ENCODE measurements around the gene ZNF618.

Gene ZNF618

GRCh38 chr9:114025196-114025753 is 149.2 kb downstream of the ZNF618 start:
- H3K9me2 ChIP-seq (replicated peaks; ENCODE audit: control insufficient read depth, low read length): no peaks in the 10 kb centered on the region
- no peak for TF ChIP-seq EZH2phosphoT487 (IDR thresholded peaks at IDR 0.05; ENCODE audit: borderline replicate concordance, low read length)
- no peak for TF ChIP-seq CTCF (IDR thresholded peaks at IDR 0.05; ENCODE audit: low read depth, low read length, poor library complexity, severe bottlenecking)
- H3K4me2 ChIP-seq (ENCODE audit: low read length): no peak overlapping the region
- H3K27ac ChIP-seq (ENCODE audit: low read depth, low read length): no peak overlapping the region
- no peaks in the 10 kb centered on the region for H4K20me1 ChIP-seq (ENCODE audit: control insufficient read depth, insufficient read depth, low read depth, low read length)
- H3K79me2 ChIP-seq (ENCODE audit: control insufficient read depth, low read length): no peaks in the 10 kb centered on the region
- H3K4me1 ChIP-seq (ENCODE audit: control insufficient read depth, low read length): no peaks in the 10 kb centered on the region
- H3K27me3 ChIP-seq (ENCODE audit: control insufficient read depth, low read length): peaks cover under 1% of the 10 kb centered on the region; the same call in 1 of the 2 replicates
- H3F3A ChIP-seq (ENCODE audit: control insufficient read depth, insufficient read depth): no peaks in the 10 kb centered on the region
- no peaks in the 10 kb centered on the region for H3K36me3 ChIP-seq (ENCODE audit: control insufficient read depth, low read length)
- H3K4me3 ChIP-seq (ENCODE audit: low read length): no peak overlapping the region
- H3K9me3 ChIP-seq (ENCODE audit: control insufficient read depth, insufficient read depth, low read length): 0 out of 2 replicates have a peak, but pooled peaks cover 10% of the 10 kb centered on the region

DNA sequence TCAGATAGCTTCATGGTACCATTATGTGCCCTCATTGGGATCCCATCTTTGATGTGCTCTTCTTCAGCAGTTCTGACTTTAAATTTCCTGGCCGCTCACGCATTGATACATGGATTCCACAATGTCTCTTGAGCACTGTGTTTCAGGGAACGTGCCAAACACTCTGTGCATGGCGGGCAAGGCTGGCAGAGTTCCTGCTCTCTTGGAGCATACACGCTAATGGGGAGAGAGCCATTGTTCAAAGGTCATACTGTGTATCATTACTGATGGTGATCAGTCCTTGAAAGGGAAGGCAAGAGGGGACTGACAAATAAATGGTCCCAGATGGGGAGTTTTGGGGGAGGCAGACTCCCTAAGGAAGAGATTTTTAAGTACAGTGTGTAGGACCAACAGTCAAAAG is 149.7 kb downstream of the ZNF618 start:
- Histone ChIP-seq H3K79me2 (ENCODE audit: control insufficient read depth, low read length) (no peaks in the 10 kb centered on the region), H3K9me2 (replicated peaks; ENCODE audit: control insufficient read depth, low read length) (no peaks in the 10 kb centered on the region), H3K4me2 (ENCODE audit: low read length) (no peak overlapping the region), H3K27ac (ENCODE audit: low read depth, low read length) (no peak overlapping the region), H4K20me1 (ENCODE audit: control insufficient read depth, insufficient read depth, low read depth, low read length) (no peaks in the 10 kb centered on the region), H3F3A (ENCODE audit: control insufficient read depth, insufficient read depth) (no peaks in the 10 kb centered on the region), H3K36me3 (ENCODE audit: control insufficient read depth, low read length) (no peaks in the 10 kb centered on the region), H3K27me3 (ENCODE audit: control insufficient read depth, low read length) (no peaks in the 10 kb centered on the region), H3K4me1 (ENCODE audit: control insufficient read depth, low read length) (no peaks in the 10 kb centered on the region), H3K4me3 (ENCODE audit: low read length) (no peak overlapping the region), H3K9me3 (ENCODE audit: control insufficient read depth, insufficient read depth, low read length) (0 out of 2 replicates have a peak, but pooled peaks cover 10% of the 10 kb centered on the region)
- TF ChIP-seq EZH2phosphoT487 (IDR thresholded peaks at IDR 0.05; ENCODE audit: borderline replicate concordance, low read length): no peak
- TF ChIP-seq CTCF (IDR thresholded peaks at IDR 0.05; ENCODE audit: low read depth, low read length, poor library complexity, severe bottlenecking): no peak

DNA sequence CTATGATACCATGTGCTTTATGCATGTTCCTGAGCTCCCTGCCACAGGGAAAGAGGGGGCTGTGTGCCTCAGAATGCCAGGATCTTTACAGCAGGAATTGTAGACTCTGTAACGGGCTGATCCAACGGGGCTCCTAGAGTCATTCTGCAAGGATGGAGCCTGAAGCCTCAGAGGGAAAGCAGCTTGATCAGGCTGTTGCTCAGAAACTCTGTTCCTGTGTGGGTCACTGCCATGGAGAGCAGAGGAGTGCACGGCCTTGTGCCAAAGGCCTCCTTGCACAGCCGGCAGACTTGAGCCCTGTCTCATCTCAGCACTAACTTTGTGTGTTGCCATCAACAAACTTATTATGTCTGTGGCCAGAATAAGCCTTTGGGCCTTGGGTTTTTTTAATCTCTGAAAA is 150.2 kb downstream of the ZNF618 start:
- Histone ChIP-seq H3K4me3 (ENCODE audit: low read length) (no peak overlapping the region), H3K4me2 (ENCODE audit: low read length) (no peak overlapping the region), H3K9me3 (ENCODE audit: control insufficient read depth, insufficient read depth, low read length) (0 out of 2 replicates have a peak, but pooled peaks cover 10% of the 10 kb centered on the region), H3K27me3 (ENCODE audit: control insufficient read depth, low read length) (no peaks in the 10 kb centered on the region), H3K79me2 (ENCODE audit: control insufficient read depth, low read length) (no peaks in the 10 kb centered on the region), H3K36me3 (ENCODE audit: control insufficient read depth, low read length) (no peaks in the 10 kb centered on the region), H3F3A (ENCODE audit: control insufficient read depth, insufficient read depth) (no peaks in the 10 kb centered on the region), H3K27ac (ENCODE audit: low read depth, low read length) (no peak overlapping the region), H4K20me1 (ENCODE audit: control insufficient read depth, insufficient read depth, low read depth, low read length) (no peaks in the 10 kb centered on the region), H3K4me1 (ENCODE audit: control insufficient read depth, low read length) (no peaks in the 10 kb centered on the region), H3K9me2 (replicated peaks; ENCODE audit: control insufficient read depth, low read length) (no peaks in the 10 kb centered on the region)
- TF ChIP-seq EZH2phosphoT487 (IDR thresholded peaks at IDR 0.05; ENCODE audit: borderline replicate concordance, low read length) (no peak), CTCF (IDR thresholded peaks at IDR 0.05; ENCODE audit: low read depth, low read length, poor library complexity, severe bottlenecking) (no peak)
